MM.1S (cell line): ENCODE data around the gene DNTT.
A peak's percentile ranks its signal among the peaks of the same experiment; 100 is the strongest.

Experiments
- DNase-seq: peaks from one replicate; pipeline ENCODE4 v3.0.0-alpha.2; 2015
- H2AFZ ChIP-seq: fragments of 300-600 bp; sonication (generic); 2 replicates; pipeline ENCODE4 v1.6.0; 2016; ENCODE audit warnings: antibody characterized with exemption, low read length
- H3F3A ChIP-seq: fragments of 300-600 bp; sonication (generic); 2 replicates; pipeline ENCODE4 v1.6.1; 2016; ENCODE audit warnings: mild to moderate bottlenecking, antibody characterized with exemption, low read length, moderate library complexity, mixed read lengths; ENCODE audit not compliant: insufficient read depth
- H3K27ac ChIP-seq: fragments of 300-600 bp; sonication (generic); 2 replicates; pipeline ENCODE4 v1.5.1; 2016; ENCODE audit warnings: mild to moderate bottlenecking, low read length
- H3K27me3 ChIP-seq: fragments of 300-600 bp; sonication (generic); replicated peaks from 2 replicates; pipeline ENCODE4 v1.6.0; 2016; ENCODE audit warnings: low read length; ENCODE audit not compliant: insufficient read depth
- H3K36me3 ChIP-seq: fragments of 300-600 bp; sonication (generic); replicated peaks from 2 replicates; pipeline ENCODE4 v1.6.1; 2016; ENCODE audit warnings: mild to moderate bottlenecking, low read length, mixed read lengths; ENCODE audit not compliant: insufficient read depth
- H3K4me1 ChIP-seq: fragments of 300-600 bp; sonication (generic); 2 replicates; pipeline ENCODE4 v1.6.1; 2016; ENCODE audit warnings: low read length, mixed read lengths
- H3K4me2 ChIP-seq: fragments of 300-600 bp; sonication (generic); 2 replicates; pipeline ENCODE4 v1.6.0; 2016; ENCODE audit warnings: low read depth, low read length
- H3K4me3 ChIP-seq: fragments of 300-600 bp; sonication (generic); 2 replicates; pipeline ENCODE4 v1.5.1; 2016; ENCODE audit warnings: low read length, mixed read lengths
- H3K79me2 ChIP-seq: fragments of 300-600 bp; sonication (generic); 2 replicates; pipeline ENCODE4 v1.6.1; 2016; ENCODE audit warnings: mixed run types, low read length, mixed read lengths
- H3K9ac ChIP-seq: fragments of 300-600 bp; sonication (generic); 2 replicates; pipeline ENCODE4 v1.6.1; 2016; ENCODE audit warnings: low read length, mixed read lengths
- H3K9me2 ChIP-seq: fragments of 300-600 bp; sonication (generic); replicated peaks from 2 replicates; pipeline ENCODE4 v1.6.1; 2016; ENCODE audit warnings: mild to moderate bottlenecking, low read length, mixed read lengths; ENCODE audit not compliant: insufficient read depth
- H3K9me3 ChIP-seq: fragments of 300-600 bp; sonication (generic); replicated peaks from 2 replicates; pipeline ENCODE4 v1.6.1; 2016; ENCODE audit warnings: mild to moderate bottlenecking, low read length, mixed read lengths; ENCODE audit not compliant: insufficient read depth
- H4K20me1 ChIP-seq: fragments of 300-600 bp; sonication (generic); 2 replicates; pipeline ENCODE4 v1.6.1; 2016; ENCODE audit warnings: mild to moderate bottlenecking, low read length, moderate library complexity, mixed read lengths; ENCODE audit not compliant: insufficient read depth
- CTCF ChIP-seq: fragments of 300-600 bp; sonication (generic); IDR thresholded peaks from 2 replicates; pipeline ENCODE4 v1.5.1; 2016; ENCODE audit warnings: antibody characterized with exemption, low read length, mixed read lengths
- EZH2 ChIP-seq: fragments of 300-600 bp; sonication (generic); optimal IDR thresholded peaks from 2 replicates; pipeline ENCODE3; 2017; ENCODE audit warnings: low read depth, mild to moderate bottlenecking, antibody characterized with exemption, low read length, mixed read lengths
- EZH2phosphoT487 ChIP-seq: fragments of 300-600 bp; sonication (generic); IDR thresholded peaks from 2 replicates; pipeline ENCODE4 v1.6.1; 2018; ENCODE audit warnings: antibody characterized with exemption, low read length

The DNTT gene

GRCh38 chr10:96272316-96273280, 31.6 kb upstream of the DNTT start:
- no peaks in the 10 kb centered on the region for H3K36me3 ChIP-seq
- TF ChIP-seq EZH2phosphoT487 (no peak), EZH2 (no peak), CTCF (no peak)
- DNase-seq = no peak
- H3K9me2 ChIP-seq = no peaks in the 10 kb centered on the region
- peak overlapping the region; percentile 74 for H3K4me3 ChIP-seq
- peaks cover 32% of the 10 kb centered on the region for H3K4me1 ChIP-seq
- H3K79me2 ChIP-seq = peaks cover 37% of the 10 kb centered on the region
- no peaks in the 10 kb centered on the region for H3K9me3 ChIP-seq
- no peaks in the 10 kb centered on the region for H4K20me1 ChIP-seq
- H3F3A ChIP-seq = peaks cover 27% of the 10 kb centered on the region
- H2AFZ ChIP-seq = peak overlapping the region; percentile 64
- peak overlapping the region; percentile 81 for H3K27ac ChIP-seq
- peak overlapping the region; percentile 74 for H3K4me2 ChIP-seq
- H3K9ac ChIP-seq = peak overlapping the region; percentile 69
- no peaks in the 10 kb centered on the region for H3K27me3 ChIP-seq

- H3K9me2 ChIP-seq = no peaks in the 10 kb centered on the region
- peaks cover 25% of the 10 kb centered on the region for H3F3A ChIP-seq
- no peaks in the 10 kb centered on the region for H3K27me3 ChIP-seq
- no peak overlapping the region for H3K4me2 ChIP-seq
- no peak for DNase-seq
- H4K20me1 ChIP-seq = no peaks in the 10 kb centered on the region
- no peak overlapping the region for H3K4me3 ChIP-seq
- no peaks in the 10 kb centered on the region for H3K36me3 ChIP-seq
- peaks cover 4% of the 10 kb centered on the region for H3K79me2 ChIP-seq
- H3K9ac ChIP-seq = no peak overlapping the region
- no peak overlapping the region for H2AFZ ChIP-seq
- H3K4me1 ChIP-seq = peaks cover 13% of the 10 kb centered on the region
- TF ChIP-seq CTCF = no peak
- no peak for TF ChIP-seq EZH2phosphoT487
- no peak for TF ChIP-seq EZH2
- H3K27ac ChIP-seq = no peak overlapping the region
- H3K9me3 ChIP-seq = no peaks in the 10 kb centered on the region
Observed at GRCh38 chr10:96275685-96276418, 28.4 kb upstream of the DNTT start.

- Histone ChIP-seq H3K9ac (no peak overlapping the region), H2AFZ (no peak overlapping the region), H4K20me1 (no peaks in the 10 kb centered on the region)
Observed at GRCh38 chr10:96276426-96276825, 27.8 kb upstream of the DNTT start.

More at GRCh38 chr10:96276426-96276825, 27.8 kb upstream of the DNTT start:
- Histone ChIP-seq H3K79me2 (no peaks in the 10 kb centered on the region; the same call in 1 of the 2 replicates), H3K9me3 (no peaks in the 10 kb centered on the region), H3K36me3 (no peaks in the 10 kb centered on the region), H3K9me2 (no peaks in the 10 kb centered on the region), H3K27me3 (no peaks in the 10 kb centered on the region), H3K4me1 (peaks cover 13% of the 10 kb centered on the region), H3K4me2 (no peak overlapping the region), H3F3A (peaks cover 22% of the 10 kb centered on the region), H3K27ac (no peak overlapping the region), H3K4me3 (no peak overlapping the region)
- DNase-seq = no peak
- no peak for TF ChIP-seq EZH2phosphoT487
- no peak for TF ChIP-seq CTCF
- TF ChIP-seq EZH2 = no peak
